Ovary (tissue), 9 donors: ENCODE data around the gene CD53. TPM values are rescaled to one million over a fixed set of nuclear protein-coding genes. Genes with fewer than 3 reads are reported as not detected.
"Not testable (repeated sequence)": the region's sequence is repeated elsewhere in the genome, so short reads cannot be mapped to it uniquely, and the experiment has no call there.

ENCODE experiments used
- DNase-seq, 5 donors: peaks; one replicate each; pipeline ENCODE4 v3.0.0-alpha.2; 2019 to 2020
- H3K27ac ChIP-seq, 2 donors: fragments of 200-600 bp; one replicate each; pipeline versions ENCODE4 v1.5.1 to v1.8.0; 2019 to 2022
- H3K27me3 ChIP-seq: fragments of 200-600 bp; one replicate; pipeline ENCODE4 v1.8.0; 2022
- H3K36me3 ChIP-seq: fragments of 200-600 bp; sonication (generic); one replicate; pipeline ENCODE4 v1.5.1; 2019
- H3K4me1 ChIP-seq: one replicate; pipeline ENCODE4 v1.8.1; 2013; ENCODE audit warnings: mild to moderate bottlenecking, moderate library complexity; ENCODE audit not compliant: insufficient read depth
- H3K4me3 ChIP-seq: fragments of 200-600 bp; sonication (generic); one replicate; pipeline ENCODE4 v1.5.1; 2017
- H3K9me3 ChIP-seq, 2 donors: fragments of 200-600 bp in 1 of 2; sonication (generic) in 1 of 2; one replicate each; pipeline versions ENCODE4 v1.5.1 to v1.8.1; 2013 to 2019; ENCODE audit warnings: mild to moderate bottlenecking in 1 of 2, moderate library complexity in 1 of 2
- EP300 ChIP-seq: sonication (generic); formaldehyde crosslinking; IDR thresholded peaks from one replicate; pipeline ENCODE4 v1.6.1; 2017; ENCODE audit warnings: antibody characterized with exemption
- POLR2A ChIP-seq: fragments of 450-650 bp; IDR thresholded peaks from one replicate; pipeline ENCODE4 v1.6.1; 2017; ENCODE audit warnings: antibody characterized with exemption, mild to moderate bottlenecking, moderate library complexity
- WGBS, 3 donors: extraction: QIAGEN DNeasy Blood & Tissue Kit in 1 of 3; methylation state at CpG; one replicate each; pipeline versions ENCODE4 v1.1.5 to v1.1.7; 2013 to 2017; 5-methylcytosine and 5-hydroxymethylcytosine counted together
- intact Hi-C, 4 donors: fragments of 100-400 bp; cut with DNase I; formaldehyde crosslinking; loops; one replicate each; pipeline versions ENCODE4 v1.11.0 to v1.15.1; 2022 to 2023
- polyA plus RNA-seq, 2 donors: library from polyadenylated mRNA; stranded (reverse); fragments of 200-250 nt in 1 of 2; fragments of 350-450 nt in 1 of 2; fragmentation: Illumina TruSeq in 1 of 2; extraction: RNeasy Lipid Tissue Mini Kit (QIAGEN cat#74804) in 1 of 2; gene quantifications; one replicate each; pipeline ENCODE4 v1.2.3, GENCODE V29; 2013 to 2014
- total RNA-seq, 7 donors: library from RNA; depleted of rRNA in 2 of 7; stranded (reverse); fragments of >200 nt in 2 of 7; fragmentation: NEBNext Ultra II Directional in 3 of 7; extraction: Animal tissue kit (Norgen Biotek cat#: 25700) in 3 of 7; gene quantifications; one replicate each; pipeline versions ENCODE4 v1.1.0 to v1.2.4, GENCODE V29; 2016 to 2023
- TF ChIP-seq, protein P1 (sequence below), 3 donors: fragments of 450-650 bp in 2 of 3; fragments of 200-600 bp in 1 of 3; IDR thresholded peaks; one replicate each; pipeline versions ENCODE4 v1.5.1 to v1.8.0; 2016 to 2022; ENCODE audit warnings: antibody characterized with exemption in 3 of 3, mild to moderate bottlenecking in 1 of 3
- donor health status: DM: no; HTN: no; CAD: no; lungs with moderate emphysema.
- donor health status: DM: no; HTN: no; CAD: no.
- donor health status: Bipolar disorder and iron deficiency.
- donor health status: DM: yes; HTN: yes; CAD: no.
- donor health status: DM: no; HTN: no; CAD: no.
- donor health status: DM: yes; HTN: yes; CAD: no.

The CD53 gene
- total and polyA plus RNA-seq, 9 donors: 6.3 to 57.1 (median 8.0) TPM

DNA sequence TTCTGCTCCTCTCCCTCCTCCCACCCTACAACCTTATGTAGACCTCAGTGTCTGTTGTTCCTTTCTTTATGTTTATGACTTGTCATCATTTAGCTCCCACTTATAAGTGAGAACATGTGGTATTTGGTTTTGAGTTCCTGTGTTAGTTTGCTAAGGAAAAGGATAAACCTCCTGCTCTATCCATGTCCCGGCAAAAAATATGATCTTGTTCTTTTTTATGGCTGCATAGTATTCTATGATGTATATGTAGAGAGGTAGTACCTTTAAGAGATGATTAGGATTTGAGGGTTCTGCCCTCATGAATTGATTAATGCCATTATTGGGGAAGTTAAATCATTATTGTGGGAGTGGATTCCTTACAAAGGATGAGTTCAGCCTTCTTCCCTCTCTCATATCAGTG, 49.0 kb downstream of the CD53 start:
- H3K4me3 ChIP-seq: no peak overlapping the region
- no peak overlapping the region for H3K27ac ChIP-seq
- 89 to 95% (median 94%) methylated on average over 1 of the region's 1 CpG for WGBS, 3 donors
- DNase-seq: no peak
- no peaks in the 10 kb centered on the region for H3K36me3 ChIP-seq
- H3K27me3 ChIP-seq: no peaks in the 10 kb centered on the region
- TF ChIP-seq, protein P1, sequence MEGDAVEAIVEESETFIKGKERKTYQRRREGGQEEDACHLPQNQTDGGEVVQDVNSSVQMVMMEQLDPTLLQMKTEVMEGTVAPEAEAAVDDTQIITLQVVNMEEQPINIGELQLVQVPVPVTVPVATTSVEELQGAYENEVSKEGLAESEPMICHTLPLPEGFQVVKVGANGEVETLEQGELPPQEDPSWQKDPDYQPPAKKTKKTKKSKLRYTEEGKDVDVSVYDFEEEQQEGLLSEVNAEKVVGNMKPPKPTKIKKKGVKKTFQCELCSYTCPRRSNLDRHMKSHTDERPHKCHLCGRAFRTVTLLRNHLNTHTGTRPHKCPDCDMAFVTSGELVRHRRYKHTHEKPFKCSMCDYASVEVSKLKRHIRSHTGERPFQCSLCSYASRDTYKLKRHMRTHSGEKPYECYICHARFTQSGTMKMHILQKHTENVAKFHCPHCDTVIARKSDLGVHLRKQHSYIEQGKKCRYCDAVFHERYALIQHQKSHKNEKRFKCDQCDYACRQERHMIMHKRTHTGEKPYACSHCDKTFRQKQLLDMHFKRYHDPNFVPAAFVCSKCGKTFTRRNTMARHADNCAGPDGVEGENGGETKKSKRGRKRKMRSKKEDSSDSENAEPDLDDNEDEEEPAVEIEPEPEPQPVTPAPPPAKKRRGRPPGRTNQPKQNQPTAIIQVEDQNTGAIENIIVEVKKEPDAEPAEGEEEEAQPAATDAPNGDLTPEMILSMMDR (IDR thresholded peaks at IDR 0.05): no peak
- TF ChIP-seq POLR2A (no peak), EP300 (no peak)
- no peaks in the 10 kb centered on the region for H3K4me1 ChIP-seq
- H3K9me3 ChIP-seq: no peaks in the 10 kb centered on the region
- intact Hi-C loops: no loop called here

DNA sequence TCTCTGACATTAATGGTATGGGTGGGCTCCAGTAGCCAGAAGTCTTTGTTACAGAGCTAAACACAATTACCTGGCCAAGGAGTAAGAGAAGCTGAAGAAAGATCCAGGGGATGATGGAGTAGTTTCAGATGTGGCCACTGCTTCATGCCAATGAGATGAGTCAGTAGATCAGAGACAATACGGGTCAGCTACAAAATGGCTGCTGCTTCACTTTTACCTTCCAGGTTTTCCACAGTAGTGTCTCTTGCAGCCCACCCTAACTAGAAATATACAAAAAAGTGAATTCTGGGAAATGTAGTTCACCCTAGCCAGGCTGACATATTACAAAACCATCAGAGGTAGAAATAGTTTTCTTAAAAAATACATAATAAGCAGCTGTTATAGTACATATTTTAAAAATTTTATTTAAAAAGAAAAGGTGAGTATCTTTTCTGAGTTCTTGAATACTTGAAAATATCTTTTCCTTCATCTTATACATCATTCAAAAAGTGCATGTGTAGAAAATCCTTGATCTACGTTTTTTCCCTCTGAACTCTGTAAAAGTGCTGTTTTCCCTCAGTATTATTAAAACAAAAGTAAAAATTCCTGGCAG, 54.6 kb downstream of the CD53 start:
- TF ChIP-seq, protein P1 (IDR thresholded peaks at IDR 0.05): no peak
- TF ChIP-seq POLR2A: no peak
- TF ChIP-seq EP300: no peak
- H3K27ac ChIP-seq: no peak overlapping the region
- H3K36me3 ChIP-seq: no peaks in the 10 kb centered on the region
- no peaks in the 10 kb centered on the region for H3K9me3 ChIP-seq
- H3K4me3 ChIP-seq: no peak overlapping the region
- intact Hi-C loops: no loop called here
- H3K27me3 ChIP-seq: no peaks in the 10 kb centered on the region
- no peaks in the 10 kb centered on the region for H3K4me1 ChIP-seq
- WGBS, 3 donors: 54 to 72% (median 54%) methylated on average over 2 of the region's 2 CpGs
- DNase-seq: no peak

DNA sequence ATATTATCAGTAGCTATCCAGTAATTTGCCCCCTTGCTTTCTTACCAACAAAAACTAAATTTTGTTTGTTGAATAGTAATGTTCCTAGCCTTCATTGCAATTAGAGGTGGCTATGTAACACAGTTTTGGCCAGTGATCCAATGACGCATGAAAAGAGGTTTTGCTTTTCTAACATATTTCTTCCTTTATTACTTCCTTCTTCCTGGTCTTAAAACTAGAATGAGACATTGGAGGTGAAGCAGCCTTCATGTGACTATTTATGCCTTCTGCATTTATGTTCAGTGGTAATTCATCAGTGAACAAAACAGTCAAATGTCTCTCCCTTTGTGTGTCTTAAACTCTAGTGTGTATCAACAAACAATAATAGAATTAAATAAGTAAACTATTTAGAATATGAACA, 55.2 kb downstream of the CD53 start:
- intact Hi-C loops: no loop called here
- TF ChIP-seq, protein P1 (IDR thresholded peaks at IDR 0.05): no peak
- TF ChIP-seq POLR2A (no peak), EP300 (no peak)
- 76 to 92% (median 77%) methylated on average over 1 of the region's 1 CpG for WGBS, 3 donors

DNA sequence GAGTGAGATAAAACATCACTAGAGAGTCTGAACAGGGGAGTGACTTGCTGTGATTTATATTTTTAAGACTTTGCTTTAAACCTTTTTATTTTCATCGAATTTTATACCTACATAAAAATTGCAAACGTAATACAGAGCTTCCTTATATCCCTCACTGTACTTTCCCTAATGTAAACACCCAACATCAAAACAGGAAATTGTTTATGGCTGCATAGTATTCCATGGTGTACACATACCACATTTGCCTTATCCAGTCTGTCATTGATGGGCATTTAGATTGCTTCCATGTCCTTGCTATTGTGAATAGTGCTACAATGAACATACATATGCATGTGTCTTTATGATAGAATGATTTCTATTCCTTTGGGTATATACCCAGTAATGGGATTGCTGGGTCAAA, 56.0 kb downstream of the CD53 start:
- Histone ChIP-seq H3K4me3 (no peak overlapping the region), H3K4me1 (no peaks in the 10 kb centered on the region), H3K9me3 (no peaks in the 10 kb centered on the region), H3K27ac (no peak overlapping the region), H3K36me3 (no peaks in the 10 kb centered on the region), H3K27me3 (no peaks in the 10 kb centered on the region)
- 37 to 66% (median 52%) methylated on average over 2 of the region's 2 CpGs for WGBS, 3 donors
- no peak for DNase-seq
- intact Hi-C loops: no loop called here
- TF ChIP-seq POLR2A (no peak), EP300 (no peak)
- TF ChIP-seq, protein P1 (IDR thresholded peaks at IDR 0.05): no peak

More for the DNA sequence above, 55.2 kb downstream of the CD53 start:
- H3K27ac ChIP-seq: no peak overlapping the region
- H3K4me1 ChIP-seq: no peaks in the 10 kb centered on the region
- no peak for DNase-seq
- no peaks in the 10 kb centered on the region for H3K27me3 ChIP-seq
- no peak overlapping the region for H3K4me3 ChIP-seq
- H3K9me3 ChIP-seq: no peaks in the 10 kb centered on the region
- no peaks in the 10 kb centered on the region for H3K36me3 ChIP-seq

DNA sequence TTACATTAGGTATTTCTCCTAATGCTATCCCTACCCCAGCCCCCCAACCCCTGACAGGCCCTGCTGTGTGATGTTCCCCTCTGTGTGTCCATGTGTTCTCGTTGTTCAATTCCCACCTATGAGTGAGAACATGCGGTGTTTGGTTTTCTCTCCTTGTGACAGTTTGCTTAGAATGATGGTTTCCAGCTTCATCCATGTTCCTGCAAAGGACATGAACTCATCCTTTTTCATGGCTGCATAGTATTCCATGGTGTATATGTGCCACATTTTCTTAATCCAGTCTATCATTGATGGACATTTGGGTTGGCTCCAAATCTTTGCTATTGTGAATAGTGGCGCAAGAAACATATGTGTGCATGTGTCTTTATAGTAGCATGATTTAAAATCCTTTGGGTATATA, 58.1 kb downstream of the CD53 start:
- H3K27ac ChIP-seq, H3K9me3 ChIP-seq, H3K4me3 ChIP-seq, DNase-seq, H3K36me3 ChIP-seq, intact Hi-C loops, H3K27me3 ChIP-seq, H3K4me1 ChIP-seq: not testable (repeated sequence)
- WGBS, 3 donors: 78 to 96% (median 92%) methylated on average over 3 of the region's 3 CpGs
